Right lobe of liver (tissue), 6 donors: Measurements from ENCODE around the gene MORC3. TPM values are rescaled to one million over a fixed set of nuclear protein-coding genes. Genes with fewer than 3 reads are reported as not detected.

ENCODE experiments used
- ATAC-seq, 4 donors: fragments of 200-7000 bp; cut with Tn5 transposase; one replicate each; pipeline ENCODE4 v1.9.1; 2020; ENCODE audit warnings: mild to moderate bottlenecking in 4 of 4, moderate library complexity in 4 of 4
- DNase-seq, 3 donors: peaks; one replicate each; pipeline ENCODE4 v3.0.0-alpha.2; 2020
- H3K27ac ChIP-seq, 3 donors: fragments of 200-600 bp; one replicate each; pipeline ENCODE4 v1.8.0; 2022
- H3K27me3 ChIP-seq, 2 donors: fragments of 200-600 bp; one replicate each; pipeline ENCODE4 v1.8.0; 2022
- H3K36me3 ChIP-seq, 4 donors: fragments of 200-600 bp; sonication (generic) in 1 of 4; one replicate each; pipeline versions ENCODE4 v1.5.1 to v1.8.0; 2017 to 2022; ENCODE audit warnings: control low read depth in 1 of 4
- H3K4me1 ChIP-seq, 4 donors: fragments of 200-600 bp; sonication (generic) in 1 of 4; one replicate each; pipeline versions ENCODE4 v1.5.1 to v1.8.0; 2017 to 2022; ENCODE audit warnings: control low read depth in 1 of 4
- H3K4me3 ChIP-seq, 3 donors: fragments of 200-600 bp; one replicate each; pipeline ENCODE4 v1.8.0; 2022
- H3K9me3 ChIP-seq, 4 donors: fragments of 200-600 bp; sonication (generic) in 1 of 4; one replicate each; pipeline versions ENCODE4 v1.5.1 to v1.8.0; 2017 to 2022; ENCODE audit warnings: control low read depth in 1 of 4
- CTCF ChIP-seq, 4 donors: fragments of 200-600 bp in 3 of 4; fragments of 450-650 bp in 1 of 4; IDR thresholded peaks; one replicate each; pipeline versions ENCODE4 v1.5.1 to v1.8.0; 2016 to 2022; ENCODE audit warnings: antibody characterized with exemption in 4 of 4, mild to moderate bottlenecking in 2 of 4
- POLR2A ChIP-seq: fragments of 450-650 bp; IDR thresholded peaks from one replicate; pipeline ENCODE4 v1.6.1; 2017; ENCODE audit warnings: antibody characterized with exemption, mild to moderate bottlenecking
- WGBS: methylation state at CpG from one replicate; pipeline ENCODE4 v1.1.6; 2018; ENCODE audit warnings: low coverage, low lambda C conversion rate; ENCODE audit not compliant: insufficient coverage; ENCODE audit errors: missing lambda C conversion rate; 5-methylcytosine and 5-hydroxymethylcytosine counted together
- intact Hi-C, 2 donors: fragments of 100-400 bp; cut with DNase I; formaldehyde crosslinking; loops; one replicate each; pipeline versions ENCODE4 v1.11.2 to v1.14.1; 2022
- total RNA-seq, 6 experiments: library from RNA; depleted of rRNA in 2 of 6; stranded (reverse); fragments of >200 nt in 2 of 6; fragmentation: NEBNext Ultra II Directional in 3 of 6; extraction: Animal tissue kit (Norgen Biotek cat#: 25700) in 3 of 6; gene quantifications; one replicate each; pipeline versions ENCODE4 v1.1.0 to v1.2.4, GENCODE V29; 2016 to 2023
- donor health status: DM: no; HTN: yes; CAD: no.
- donor health status: DM: no; HTN: no; CAD: no.
- donor health status: DM: no; HTN: no; CAD: no.
- donor health status: DM: no; HTN: yes; CAD: no.
- donor health status: DM: no; HTN: yes; CAD: no.

The MORC3 gene
- total RNA-seq, 6 experiments from 2014 or later, result 8.5 to 16.5 (median 12.0) TPM

GRCh38 chr21:36288651-36289243 is 31.2 kb upstream of the MORC3 start:
- no peak overlapping the region for H3K27ac ChIP-seq
- H3K36me3 ChIP-seq, result peaks cover 0 to 32% (median 2%) of the 10 kb centered on the region in 4 donors
- intact Hi-C loops, result no loop called here
- WGBS, result 69% methylated on average over 8 of the region's 8 CpGs
- TF ChIP-seq POLR2A, result no peak
- no peak for TF ChIP-seq CTCF (IDR thresholded peaks at IDR 0.05)
- H3K4me1 ChIP-seq, result no peaks in the 10 kb centered on the region
- no peaks in the 10 kb centered on the region for H3K9me3 ChIP-seq
- ATAC-seq (no peak), DNase-seq (no peak)
- H3K4me3 ChIP-seq, result no peak overlapping the region
- no peaks in the 10 kb centered on the region for H3K27me3 ChIP-seq

GRCh38 chr21:36291509-36291908 is 28.5 kb upstream of the MORC3 start:
- ATAC-seq (no peak), DNase-seq (no peak)
- TF ChIP-seq CTCF (IDR thresholded peaks at IDR 0.05) (no peak), POLR2A (no peak)
- intact Hi-C loops, result no loop called here
- Histone ChIP-seq H3K4me3 (no peak overlapping the region), H3K27ac (no peak overlapping the region), H3K36me3 (peaks cover 0 to 32% (median 2%) of the 10 kb centered on the region in 4 donors), H3K9me3 (no peaks in the 10 kb centered on the region), H3K27me3 (no peaks in the 10 kb centered on the region), H3K4me1 (no peaks in the 10 kb centered on the region)
- WGBS, result 93% methylated on average over 7 of the region's 8 CpGs

GRCh38 chr21:36297406-36297937 is 22.5 kb upstream of the MORC3 start:
- H3K27ac ChIP-seq, result peak overlapping the region in 1 of 3 donors; percentile 31
- ATAC-seq (no peak), DNase-seq (no peak)
- no peak overlapping the region for H3K4me3 ChIP-seq
- TF ChIP-seq POLR2A (no peak), CTCF (IDR thresholded peaks at IDR 0.05) (no peak)
- H3K27me3 ChIP-seq, result no peaks in the 10 kb centered on the region
- intact Hi-C loops, result no loop called here
- no peaks in the 10 kb centered on the region for H3K9me3 ChIP-seq
- H3K36me3 ChIP-seq, result peaks cover 0 to 10% (median 0%) of the 10 kb centered on the region in 4 donors
- 76% methylated on average over 2 of the region's 4 CpGs for WGBS
- no peaks in the 10 kb centered on the region for H3K4me1 ChIP-seq

- Histone ChIP-seq H3K4me3 (no peak overlapping the region), H3K27me3 (no peaks in the 10 kb centered on the region), H3K9me3 (no peaks in the 10 kb centered on the region), H3K4me1 (no peaks in the 10 kb centered on the region), H3K36me3 (peaks cover 0 to 7% (median 0%) of the 10 kb centered on the region in 4 donors), H3K27ac (peak overlapping the region in 1 of 3 donors; percentile 31)
- WGBS, result 48% methylated on average over 7 of the region's 10 CpGs
- intact Hi-C loops, result no loop called here
- no peak for DNase-seq
- peak; percentile 84 to 95 (median 92) for ATAC-seq
- no peak for TF ChIP-seq CTCF (IDR thresholded peaks at IDR 0.05)
- TF ChIP-seq POLR2A, result peak; percentile 12
These were observed 21.9 kb upstream of the MORC3 start for GRCh38 chr21:36297938-36298572.
